Stimulated activated CD4-positive, alpha-beta T cell treated with anti-CD3 and anti-CD28 coated beads, Interleukin-1b, Interleukin-23, amount 100 ng/mL, for 24 hours (primary cell): Measurements from ENCODE around the gene NCOA7.
"Not testable (repeated sequence)": the region's sequence is repeated elsewhere in the genome, so short reads cannot be mapped to it uniquely, and the experiment has no call there.

Experiments used
- DNase-seq, 4 experiments: peaks; one replicate each; pipeline ENCODE4 v3.0.0-alpha.2; 2020; ENCODE audit warnings: low read depth in 4 of 4, low spot score in 1 of 4

The NCOA7 gene

DNA sequence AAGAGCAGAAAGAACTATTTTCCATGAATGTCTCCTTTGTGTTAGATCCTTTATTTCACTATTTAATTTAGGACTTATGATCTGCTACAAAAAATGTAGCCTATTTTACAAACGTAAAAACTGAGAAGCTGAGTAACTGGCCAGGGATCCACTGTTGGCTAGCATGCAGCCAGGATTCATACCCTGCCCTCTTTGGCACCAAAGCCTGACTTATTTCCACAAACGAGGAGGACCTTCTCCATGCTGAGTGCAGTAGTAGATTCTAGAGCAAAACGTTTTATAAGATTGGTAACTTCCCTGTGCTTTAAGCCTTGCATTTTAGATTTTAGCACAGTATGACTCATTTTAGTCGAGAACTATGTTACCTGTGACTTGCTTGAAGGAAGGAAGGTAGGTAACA is 74.3 kb downstream of the NCOA7 start:
- DNase-seq = no peak

DNA sequence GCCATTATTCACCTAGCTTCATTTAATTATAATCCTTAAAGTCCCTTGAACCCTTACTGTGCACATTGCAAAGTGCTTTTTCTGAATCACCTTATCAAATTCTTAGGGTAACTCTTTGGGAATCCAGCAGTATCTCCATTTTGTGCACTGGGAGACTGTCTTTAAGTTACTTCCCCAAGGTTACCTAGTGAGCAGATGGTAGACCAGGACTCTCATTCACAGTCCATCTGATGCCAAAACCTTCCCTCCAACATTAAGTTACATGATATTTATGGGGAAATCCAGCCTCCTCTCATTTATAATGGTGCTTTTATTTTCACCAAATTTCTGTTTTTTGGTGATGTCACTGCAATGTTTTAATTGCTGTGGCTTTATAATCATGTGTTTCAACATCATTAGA is 75.7 kb downstream of the NCOA7 start:
- DNase-seq = no peak

DNA sequence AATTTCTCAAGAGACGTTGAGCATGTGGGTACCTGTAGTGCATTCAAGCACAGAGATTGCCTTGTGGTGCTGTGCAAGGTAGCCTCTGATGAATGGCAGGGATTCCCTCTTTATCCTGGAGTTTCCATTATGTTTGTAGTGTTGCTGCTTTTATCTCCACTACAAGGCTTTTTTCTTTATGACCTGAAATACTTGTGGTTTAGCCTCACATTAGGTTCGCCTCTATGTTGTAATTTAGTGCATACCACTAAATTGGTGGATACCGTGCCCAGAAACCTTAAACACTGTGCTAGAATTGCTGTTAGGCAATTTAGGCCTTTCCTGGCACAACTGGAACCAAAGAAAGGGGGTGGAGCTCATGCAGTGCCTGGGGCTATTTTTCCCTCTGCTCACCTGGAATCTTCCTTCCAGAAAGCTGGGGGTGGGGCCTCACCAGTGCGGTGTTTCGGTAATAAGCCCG is 76.8 kb downstream of the NCOA7 start:
- no peak for DNase-seq

DNA sequence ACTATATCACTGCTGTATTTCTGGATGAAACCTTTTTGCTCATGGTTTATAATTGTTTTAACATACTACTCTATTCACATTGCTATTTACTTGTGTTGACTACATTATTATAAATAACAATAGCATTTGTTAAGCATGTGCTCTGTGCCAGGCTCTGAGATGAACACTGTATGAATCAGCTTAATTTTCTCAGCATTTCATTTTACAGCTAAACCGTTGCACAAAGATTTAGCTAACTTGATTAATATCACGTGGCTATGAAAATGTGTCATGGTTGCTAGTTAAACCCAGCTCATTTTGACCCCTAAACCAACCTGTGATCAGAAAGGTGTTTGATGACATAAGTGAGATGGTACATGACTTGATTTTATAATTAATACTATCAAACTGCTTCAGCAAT is 77.5 kb downstream of the NCOA7 start:
- no peak for DNase-seq

DNA sequence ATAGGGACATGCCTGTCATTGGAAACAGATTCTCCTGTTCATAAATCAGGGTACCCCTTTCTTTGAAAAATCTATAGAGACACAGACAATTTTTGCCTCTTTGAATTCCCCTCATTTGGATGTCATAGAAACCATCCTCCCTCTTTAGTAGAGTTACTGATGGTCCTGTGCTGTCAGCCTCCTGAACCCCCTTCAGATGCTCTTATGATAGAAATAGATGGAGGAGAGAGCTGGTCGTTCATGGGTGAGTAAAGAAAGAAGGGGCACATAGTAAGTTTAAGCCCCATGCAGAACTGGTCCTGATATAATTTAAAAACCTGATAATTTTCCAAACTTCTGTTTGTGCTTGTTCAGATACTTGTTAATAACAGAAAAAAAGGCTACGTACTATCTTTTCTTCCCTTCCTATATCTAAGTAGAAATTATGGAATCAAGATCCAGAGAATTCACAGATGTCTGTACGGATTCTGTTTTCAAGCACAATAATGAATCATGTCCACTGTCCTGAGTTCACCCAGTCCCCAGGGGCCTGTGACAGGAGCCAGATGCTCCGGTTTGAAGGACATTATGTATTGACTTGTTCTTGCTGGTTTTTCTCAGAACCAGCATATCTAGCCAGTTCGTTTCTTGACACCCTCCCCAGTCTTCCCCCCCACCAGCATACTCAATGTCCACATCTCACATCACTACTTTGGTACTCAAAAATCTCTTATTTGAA is 78.1 kb downstream of the NCOA7 start:
- DNase-seq = no peak

DNA sequence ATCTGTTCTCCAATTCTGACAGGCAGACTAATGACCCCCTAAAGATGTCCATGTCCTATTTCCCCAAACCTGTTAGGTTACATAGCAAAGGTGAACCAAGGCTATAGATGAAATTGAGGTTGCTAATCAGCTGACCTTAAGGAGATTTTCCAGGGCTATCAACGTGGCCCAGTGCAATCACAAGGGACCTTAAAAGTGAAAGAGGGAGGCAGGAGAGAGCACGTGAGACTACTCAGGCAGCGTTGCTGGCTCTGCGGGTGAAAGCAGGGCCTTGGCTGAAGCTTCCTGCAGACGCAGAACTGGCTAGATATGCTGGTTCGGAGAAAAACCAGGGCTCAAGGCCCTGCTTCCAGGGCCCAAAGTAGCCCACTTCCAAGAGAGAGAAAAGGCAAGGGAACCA is 78.7 kb downstream of the NCOA7 start:
- DNase-seq = no peak

DNA sequence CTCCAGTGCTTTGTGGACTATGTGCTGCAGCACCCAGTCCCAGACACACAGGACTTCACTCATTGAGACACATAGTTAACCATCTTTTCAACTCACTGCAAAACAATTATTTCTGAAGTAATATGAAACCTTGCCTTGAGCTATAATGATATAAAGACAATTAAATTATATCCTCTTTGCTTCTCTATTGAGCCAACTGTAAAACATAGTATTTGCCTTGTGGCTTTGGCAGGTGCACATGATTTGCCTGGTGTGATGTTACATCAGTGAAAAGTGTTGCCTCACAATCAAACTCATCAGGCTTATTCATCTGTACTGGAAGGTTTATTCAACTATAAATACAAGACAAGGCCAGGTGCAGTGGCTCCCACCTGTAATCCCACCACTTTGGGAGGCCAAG is 80.6 kb downstream of the NCOA7 start:
- DNase-seq = no peak

DNA sequence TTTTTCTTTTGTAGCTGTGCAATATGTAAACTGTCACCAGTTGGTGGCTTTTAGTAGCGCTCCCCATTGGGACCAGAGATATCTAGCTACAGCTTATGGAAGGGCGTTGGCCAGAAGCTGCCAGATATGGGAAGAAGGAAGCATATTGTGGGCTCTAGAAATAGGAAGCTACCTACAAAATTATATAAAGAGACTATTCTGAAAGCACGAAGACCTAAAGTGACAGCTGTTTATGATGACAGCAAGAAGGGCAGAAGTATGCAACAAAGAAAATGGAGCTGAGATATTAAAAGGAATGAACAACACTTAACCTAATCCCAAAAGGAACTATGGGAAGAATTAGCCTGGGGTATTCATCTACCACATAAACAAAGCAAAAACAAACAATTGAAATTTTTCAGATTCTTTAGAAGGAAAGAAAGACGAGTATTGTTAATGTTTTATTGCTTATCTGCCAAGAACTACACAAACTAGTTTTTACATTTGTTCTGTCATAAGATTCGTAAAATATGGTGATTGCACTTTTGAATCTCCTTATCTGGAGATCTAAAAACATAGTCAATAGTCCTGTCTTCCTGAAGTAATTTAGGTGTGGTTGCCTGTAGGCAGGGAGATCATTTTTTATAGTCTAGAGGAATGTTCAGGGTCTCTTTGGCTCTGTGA is 81.6 kb downstream of the NCOA7 start:
- DNase-seq = no peak

DNA sequence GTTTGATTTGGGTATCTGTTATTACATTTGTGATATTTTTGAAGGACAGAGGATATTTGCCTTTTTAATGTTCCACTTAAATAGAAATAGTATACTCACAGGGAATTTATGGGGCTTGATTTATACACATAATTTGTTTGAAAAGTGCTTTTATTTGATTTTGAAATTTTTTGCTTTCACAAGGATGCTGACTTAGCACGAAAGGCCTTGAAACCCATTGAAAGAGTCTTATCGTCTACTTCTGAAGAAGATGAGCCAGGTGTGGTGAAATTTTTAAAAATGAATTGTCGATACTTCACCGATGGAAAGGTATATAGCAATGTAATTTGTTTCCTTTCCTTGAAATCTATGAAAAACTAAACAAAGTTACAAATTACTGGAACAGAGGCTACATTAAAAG is 91.5 kb downstream of the NCOA7 start:
- DNase-seq = no peak

DNA sequence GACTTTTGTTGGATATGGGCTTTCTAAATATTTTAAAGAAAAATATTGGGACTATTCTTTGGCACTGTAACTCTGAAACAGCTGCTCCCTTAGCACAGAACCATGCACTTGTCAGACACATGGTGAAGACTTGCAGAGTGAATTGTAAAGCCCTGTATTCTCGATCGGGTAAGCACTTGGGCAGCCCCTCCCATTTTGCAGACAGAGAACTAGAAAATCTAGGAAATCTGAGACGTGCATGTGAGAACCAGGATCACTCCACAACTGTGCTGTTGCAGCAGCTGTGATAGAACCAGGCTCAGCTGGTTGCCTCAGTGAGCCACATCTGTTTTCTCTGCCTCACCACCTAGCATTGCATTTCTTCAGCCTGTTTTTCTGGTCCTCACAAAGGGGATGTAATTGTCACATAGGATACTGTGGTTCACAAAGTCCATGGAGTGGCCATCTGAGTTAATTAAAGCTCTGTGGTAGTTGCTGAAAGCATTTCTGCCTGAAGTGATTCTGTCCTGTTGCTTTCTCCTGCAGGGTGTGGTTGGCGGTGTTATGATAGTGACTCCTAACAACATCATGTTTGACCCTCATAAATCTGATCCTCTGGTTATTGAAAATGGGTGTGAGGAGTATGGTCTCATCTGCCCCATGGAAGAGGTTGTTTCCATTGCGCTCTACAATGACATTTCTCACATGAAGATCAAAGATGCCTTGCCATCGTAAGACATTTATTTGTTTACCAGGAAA is 94.0 kb downstream of the NCOA7 start:
- DNase-seq = no peak

DNA sequence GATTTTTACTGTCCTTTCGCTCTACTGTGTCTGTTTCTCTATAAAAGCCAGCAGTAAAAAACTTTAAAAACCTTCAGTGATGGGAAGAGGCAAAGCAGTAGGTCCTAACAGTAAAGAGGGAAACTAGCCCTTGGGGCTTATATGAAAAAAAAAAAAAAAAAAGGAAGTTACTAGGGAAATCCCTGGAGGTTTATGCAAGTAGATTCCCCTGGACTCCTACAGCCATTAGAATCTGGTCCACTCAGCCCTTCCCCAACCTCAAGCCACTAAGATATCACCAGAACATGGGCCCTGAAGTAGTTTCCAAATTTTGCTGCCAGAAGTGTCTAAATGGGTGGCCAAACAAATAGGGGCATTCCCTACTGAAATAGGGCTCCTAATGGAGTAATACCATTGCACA is 95.3 kb downstream of the NCOA7 start:
- DNase-seq = no peak

DNA sequence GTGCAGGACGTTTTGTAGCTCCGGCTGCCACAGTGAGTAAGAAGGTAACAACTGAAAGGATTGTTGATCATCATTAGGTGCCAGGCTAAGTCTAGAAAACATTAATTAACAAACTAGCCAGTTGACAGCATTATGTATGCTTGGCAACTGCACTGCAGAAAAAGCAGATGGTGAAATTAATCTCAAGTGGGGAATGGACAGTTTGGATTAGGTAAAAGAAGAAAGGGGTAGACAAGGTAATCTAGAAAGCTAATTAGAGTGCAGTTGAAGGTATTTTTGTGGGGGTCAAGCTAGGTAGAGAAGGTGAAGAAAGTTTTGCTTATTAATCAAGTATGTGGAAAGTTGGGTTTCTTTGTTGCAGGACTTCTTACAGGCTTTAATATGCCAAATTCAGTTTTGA is 96.2 kb downstream of the NCOA7 start:
- no peak for DNase-seq

DNA sequence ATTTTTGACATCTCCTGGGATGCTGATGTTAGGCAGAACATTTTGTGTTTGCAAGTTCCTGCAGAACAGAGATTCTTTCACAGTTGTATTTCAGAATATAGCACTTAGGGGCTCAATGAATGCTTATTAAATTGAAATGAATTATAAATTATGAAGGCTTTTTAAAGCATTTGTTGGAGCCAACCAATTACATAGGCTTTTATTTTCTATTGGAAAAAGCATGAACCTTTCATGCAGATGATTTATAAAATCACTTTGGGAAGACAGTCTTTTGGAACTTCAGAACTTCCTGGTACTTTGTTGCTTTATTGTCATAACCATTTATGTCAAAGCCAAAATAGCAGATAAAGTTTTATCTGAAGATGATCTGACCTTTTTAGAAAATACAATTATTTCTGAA is 96.6 kb downstream of the NCOA7 start:
- no peak for DNase-seq

DNA sequence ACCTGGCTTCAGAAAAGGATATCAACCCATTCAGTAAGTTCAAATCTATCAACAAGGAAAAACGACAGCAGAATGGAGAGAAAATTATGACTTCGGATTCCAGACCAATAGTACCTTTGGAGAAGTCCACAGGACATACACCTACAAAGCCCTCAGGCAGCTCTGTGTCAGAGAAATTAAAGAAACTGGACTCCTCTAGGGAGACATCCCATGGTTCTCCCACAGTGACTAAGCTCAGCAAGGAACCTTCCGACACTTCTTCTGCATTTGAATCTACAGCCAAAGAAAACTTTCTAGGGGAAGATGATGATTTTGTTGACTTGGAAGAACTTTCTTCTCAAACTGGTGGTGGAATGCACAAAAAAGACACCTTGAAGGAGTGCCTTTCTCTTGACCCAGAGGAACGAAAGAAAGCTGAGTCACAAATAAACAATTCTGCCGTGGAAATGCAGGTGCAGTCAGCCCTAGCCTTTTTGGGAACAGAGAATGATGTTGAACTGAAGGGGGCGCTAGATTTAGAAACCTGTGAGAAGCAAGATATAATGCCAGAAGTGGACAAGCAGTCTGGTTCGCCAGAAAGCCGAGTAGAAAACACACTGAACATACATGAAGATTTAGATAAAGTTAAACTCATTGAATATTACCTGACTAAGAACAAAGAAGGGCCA is 98.4 kb downstream of the NCOA7 start:
- DNase-seq = no peak

DNA sequence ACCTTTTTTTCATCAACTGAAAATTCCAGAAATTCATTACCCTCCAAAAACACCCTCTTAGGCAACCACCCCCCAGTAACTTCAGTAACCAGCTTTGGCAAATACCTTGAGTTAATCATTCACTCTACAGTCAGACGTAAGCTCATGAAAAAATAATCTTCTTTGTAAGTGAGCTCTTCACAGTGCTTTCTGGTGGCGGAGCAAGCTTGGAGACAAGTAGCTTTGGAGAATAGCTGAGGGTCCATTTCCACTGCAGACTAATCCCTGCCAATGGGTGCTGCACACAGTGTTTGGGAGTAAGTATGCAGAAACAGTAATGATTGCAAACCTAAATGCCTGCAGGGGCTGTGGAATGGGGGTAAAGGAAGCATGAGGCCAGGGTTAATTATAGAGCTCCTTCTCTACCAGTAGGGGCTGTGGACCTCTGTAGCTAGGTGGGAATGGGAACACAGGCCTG is 109.0 kb downstream of the NCOA7 start:
- DNase-seq = no peak

DNA sequence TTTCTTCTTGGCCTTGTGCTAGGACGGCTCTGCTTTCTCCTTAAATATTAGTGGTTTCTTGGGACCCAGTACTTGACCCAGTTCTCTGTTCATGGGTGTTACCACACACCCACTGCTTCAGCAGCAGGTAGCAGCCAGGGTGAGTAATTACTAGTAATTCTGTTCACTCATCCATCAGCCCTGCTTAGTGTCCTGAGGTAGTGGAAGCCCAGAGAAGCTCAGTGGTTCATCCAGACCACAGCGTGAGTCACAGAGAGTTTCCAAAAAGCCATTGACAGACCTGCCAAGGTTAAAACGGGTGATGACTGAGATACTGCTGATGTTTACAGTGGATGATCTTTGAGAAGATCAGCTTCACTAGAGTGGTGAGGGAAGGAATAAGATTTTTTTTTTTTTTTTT is 114.1 kb downstream of the NCOA7 start:
- DNase-seq = peak in 2 of 4 experiments; percentile 8 to 26

DNA sequence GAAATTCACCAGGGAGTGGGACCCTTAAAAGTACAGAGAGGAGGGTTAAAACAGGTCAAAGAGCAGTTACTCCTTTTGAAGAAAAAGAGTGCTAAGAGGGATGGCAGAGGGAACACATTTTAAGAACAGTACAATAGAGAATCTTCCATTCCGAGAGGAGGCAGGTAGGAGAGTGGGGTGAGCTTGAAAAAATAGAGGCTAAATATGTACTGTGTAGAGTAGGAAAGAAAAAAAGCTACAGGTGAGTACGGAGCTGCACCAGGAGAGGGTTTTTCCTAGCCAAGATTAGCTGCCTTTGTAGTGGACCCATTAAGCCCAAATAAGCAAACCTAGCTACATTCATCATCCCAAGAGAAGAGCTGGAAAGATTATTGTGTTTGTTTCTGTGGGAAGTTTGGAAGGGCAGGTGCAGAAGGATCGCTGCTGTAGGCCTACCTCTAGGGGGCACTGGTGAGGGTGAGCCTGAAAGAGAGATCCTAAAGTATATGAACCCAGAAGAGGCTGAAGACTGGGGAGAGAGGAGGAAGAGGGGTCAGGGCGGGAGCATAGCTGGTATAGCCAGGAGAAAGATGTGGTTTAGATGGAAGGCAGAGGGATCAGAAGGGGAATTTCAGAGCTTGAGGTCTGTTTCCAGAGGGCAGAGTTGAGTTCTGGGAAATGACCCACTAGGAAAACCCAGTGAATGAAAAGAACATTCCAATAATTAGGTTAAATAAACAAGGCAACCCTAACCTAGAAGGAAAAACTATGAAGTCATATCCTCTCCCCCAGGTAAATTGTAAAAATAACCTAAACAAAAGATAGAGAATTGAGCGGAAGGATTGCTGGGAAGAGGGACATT is 115.6 kb downstream of the NCOA7 start:
- DNase-seq = peak; percentile 18 to 41 (median 28)

DNA sequence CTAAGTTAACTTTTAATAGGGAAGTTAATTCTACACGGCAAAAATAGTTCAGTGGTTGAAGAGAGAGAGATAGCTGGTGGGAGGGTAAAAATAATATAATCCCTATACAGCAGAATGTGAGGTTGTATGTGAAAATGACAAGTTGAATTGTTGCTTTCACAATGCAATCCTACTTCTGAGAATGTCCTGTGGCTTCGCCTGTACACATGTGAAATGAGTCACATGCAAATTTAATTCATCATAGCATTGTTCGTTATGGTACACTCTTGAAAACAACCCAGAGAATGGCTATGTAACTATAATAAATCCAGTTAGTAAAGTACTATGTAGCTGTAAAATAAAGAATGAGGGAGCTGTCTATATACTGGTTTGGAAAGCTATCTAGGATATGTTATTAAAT is 119.8 kb downstream of the NCOA7 start:
- DNase-seq = no peak

DNA sequence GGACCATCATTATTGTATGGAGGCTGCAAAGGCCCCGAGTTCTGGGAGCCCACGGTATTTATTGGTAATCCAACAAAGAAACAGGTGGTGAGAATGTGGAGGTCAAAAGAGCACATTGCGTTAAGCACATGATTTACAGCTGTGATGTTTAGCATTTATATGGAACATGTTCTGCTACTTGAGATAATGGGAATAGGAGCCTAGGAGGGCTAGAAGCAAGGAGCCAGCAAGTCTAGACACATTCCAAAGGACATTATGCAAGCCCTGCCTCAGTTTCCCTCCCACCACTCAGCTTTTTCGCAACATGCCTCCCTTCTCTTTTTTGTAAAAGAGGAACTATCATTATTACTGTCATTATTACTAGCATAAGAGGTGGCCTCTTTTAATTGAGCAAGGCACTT is 120.3 kb downstream of the NCOA7 start:
- not testable (repeated sequence) for DNase-seq

DNA sequence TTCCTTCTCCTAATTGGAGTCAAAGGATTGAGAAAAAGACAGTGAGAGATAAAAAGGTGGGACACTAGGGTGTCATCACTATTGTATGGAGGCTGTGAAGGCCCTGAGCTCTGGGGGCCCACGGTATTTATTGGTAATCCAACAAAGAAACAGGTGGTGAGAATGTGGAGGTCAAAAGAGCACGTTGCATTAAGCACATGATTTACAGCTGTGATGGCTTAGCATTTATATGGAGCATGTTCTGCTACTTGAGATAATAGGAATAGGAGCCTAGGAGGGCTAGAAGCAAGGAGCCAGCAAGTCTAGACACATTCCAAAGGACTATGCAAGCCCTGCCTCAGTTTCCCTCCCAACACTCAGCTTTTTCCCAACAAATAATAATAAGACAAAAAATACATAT is 121.7 kb downstream of the NCOA7 start:
- DNase-seq = not testable (repeated sequence)

DNA sequence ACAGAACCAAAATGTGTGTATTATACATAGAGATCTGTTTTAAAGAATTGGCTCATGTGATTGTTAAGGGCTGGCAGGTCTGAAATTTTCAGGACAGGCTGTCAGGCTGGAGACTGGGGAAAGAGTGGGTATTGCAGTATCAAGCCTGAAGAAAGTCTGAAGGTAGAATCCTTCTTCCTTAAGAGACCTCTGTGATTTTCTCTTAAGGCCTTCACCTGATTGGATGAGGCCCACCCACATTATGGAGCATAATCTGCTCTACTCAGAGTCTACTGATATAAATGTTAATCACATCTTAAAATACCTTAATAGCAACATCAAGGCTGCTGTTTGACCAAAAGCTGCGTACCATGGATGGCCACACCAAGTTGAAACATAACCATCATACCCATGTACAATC is 122.4 kb downstream of the NCOA7 start:
- no peak for DNase-seq
